ENCODE data around the gene GTSE1. TPM values are rescaled to one million over a fixed set of nuclear protein-coding genes. Genes with fewer than 3 reads are reported as not detected.

Gene GTSE1
- total RNA-seq, 1 experiment from 2014 or later = 46.1 TPM

DNA sequence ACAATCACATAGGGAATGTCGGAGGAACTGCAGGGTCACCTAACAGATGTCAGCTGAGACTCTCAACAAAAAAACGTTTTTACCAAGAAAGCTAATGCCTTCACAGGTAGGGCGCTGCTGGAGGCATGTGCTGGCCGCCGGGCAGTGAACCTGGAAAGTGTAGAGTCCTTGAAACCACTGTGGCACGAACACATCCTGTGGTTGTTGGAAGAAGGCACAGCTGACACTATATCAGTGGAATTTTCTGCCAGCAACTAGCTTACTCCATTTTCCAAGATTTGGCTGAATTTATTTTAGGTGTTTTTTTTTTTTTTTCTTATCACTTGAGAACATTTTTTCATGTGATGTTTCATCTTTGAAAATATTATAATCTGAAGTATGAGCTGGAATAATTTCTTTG lies 53.0 kb downstream of the GTSE1 start (continued):
- TF ChIP-seq CEBPB (IDR thresholded peaks at IDR 0.05; ENCODE audit: low read depth) = no peak
- no peak for TF ChIP-seq POLR2AphosphoS5 (IDR thresholded peaks at IDR 0.05; ENCODE audit: low read depth, low read length)
- no peak for TF ChIP-seq YY1 (IDR thresholded peaks at IDR 0.05; ENCODE audit: extremely low read depth, insufficient replicate concordance, low read depth, low read length)
- no peak for TF ChIP-seq POLR2A (IDR thresholded peaks at IDR 0.05; ENCODE audit: borderline replicate concordance, extremely low read depth, insufficient read depth, insufficient read length)
- TF ChIP-seq ZNF274 (IDR thresholded peaks at IDR 0.05; ENCODE audit: low read depth, low read length) = no peak

DNA sequence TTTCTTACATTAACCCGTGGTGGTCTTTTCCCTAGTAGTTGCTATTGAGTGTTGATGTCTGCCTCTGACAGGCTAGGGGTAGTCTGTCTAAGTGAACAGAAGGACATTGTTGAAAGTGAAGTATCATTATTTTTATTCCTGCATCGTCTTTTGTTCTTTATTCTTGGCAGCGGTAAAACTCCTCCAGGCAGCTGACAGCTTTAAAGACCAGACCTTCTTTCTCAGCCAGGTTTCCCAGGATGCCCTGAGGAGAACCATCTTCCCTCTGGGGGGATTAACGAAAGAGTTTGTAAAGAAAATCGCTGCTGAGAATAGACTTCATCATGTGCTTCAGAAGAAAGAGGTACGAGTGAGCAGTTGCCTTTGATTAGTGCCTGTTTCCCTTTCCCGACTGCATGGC lies 53.5 kb downstream of the GTSE1 start:
- CTCF ChIA-PET = no interaction called here
- POLR2A ChIA-PET = no interaction called here
- Histone ChIP-seq H3K4me2 (ENCODE audit: low read length) (no peak overlapping the region), H2AFZ (ENCODE audit: low read depth, low read length, poor library complexity, severe bottlenecking) (no peak overlapping the region), H3K9me2 (ENCODE audit: insufficient read depth) (no peaks in the 10 kb centered on the region), H3K4me3 (replicated peaks in 1 of 2; ENCODE audit: low read depth in 1 of 2, low read length in 2 of 2) (no peak overlapping the region), H3K27ac (ENCODE audit: low read depth, low read length) (no peak overlapping the region), H3K79me2 (ENCODE audit: insufficient read depth, low read length) (peaks cover 31% of the 10 kb centered on the region; the same call in 1 of the 2 replicates), H3K27me3 (ENCODE audit: insufficient read depth, low read length) (no peaks in the 10 kb centered on the region), H4K20me1 (ENCODE audit: insufficient read depth) (peaks cover 3% of the 10 kb centered on the region; the same call in 1 of the 2 replicates), H3K36me3 (ENCODE audit: control insufficient read depth in 1 of 2, insufficient read depth in 2 of 2, low read length in 2 of 2) (peaks cover 49 to 63% of the 10 kb centered on the region in 2 experiments), H3K4me1 (ENCODE audit: control insufficient read depth in 1 of 2, insufficient read depth in 2 of 2, low read length in 2 of 2) (peaks cover 13 to 14% of the 10 kb centered on the region in 2 experiments), H3K9ac (ENCODE audit: low read length) (no peak overlapping the region), H3K9me3 (ENCODE audit: control insufficient read depth in 1 of 2, insufficient read depth in 1 of 2, low read depth in 1 of 2, low read length in 2 of 2) (no peaks in the 10 kb centered on the region)
- intact Hi-C loops (cut with micrococcal nuclease) = no loop called here
- TF ChIP-seq YY1 (IDR thresholded peaks at IDR 0.05; ENCODE audit: extremely low read depth, insufficient replicate concordance, low read depth, low read length) = no peak
- TF ChIP-seq SRF (IDR thresholded peaks at IDR 0.05; ENCODE audit: low read depth) = no peak
- TF ChIP-seq CEBPB (IDR thresholded peaks at IDR 0.05; ENCODE audit: low read depth) = no peak
- no peak for TF ChIP-seq FOSL1 (IDR thresholded peaks at IDR 0.05; ENCODE audit: low read depth)
- TF ChIP-seq RAD21 (IDR thresholded peaks at IDR 0.05; ENCODE audit: low read depth) = no peak
- ATAC-seq (no peak), DNase-seq (ENCODE audit: low read depth, low spot score) (no peak)
- no TSS peak for BruUV-seq (replicated peaks)
- RAD21 ChIA-PET (ENCODE audit: low non-redundant PET in 1 of 2, low total read pairs in 2 of 2, uncharacterized antibody in 2 of 2, unreplicated experiment in 2 of 2) = no interaction called here

DNA sequence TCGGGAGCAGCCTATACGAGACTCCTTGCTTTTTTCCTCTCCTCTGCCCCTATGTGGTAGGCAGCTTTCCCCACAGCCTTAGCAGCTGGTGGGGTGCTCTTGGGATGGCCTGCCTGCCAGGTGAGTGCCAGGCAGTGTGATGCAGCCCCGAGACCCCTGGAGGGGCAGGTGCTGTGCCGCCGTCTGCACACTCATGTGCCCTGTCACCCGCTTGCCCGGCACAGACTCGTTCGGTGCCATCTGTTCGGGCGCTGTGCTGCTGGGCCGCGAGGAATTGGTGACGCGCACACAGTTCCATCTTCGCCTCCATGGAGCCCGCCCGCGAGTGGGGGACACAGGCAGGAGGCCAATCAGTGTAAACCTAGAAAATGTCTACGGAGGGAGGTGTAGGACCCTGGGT lies 54.0 kb downstream of the GTSE1 start:
- Histone ChIP-seq H3K36me3 (ENCODE audit: control insufficient read depth in 1 of 2, insufficient read depth in 2 of 2, low read length in 2 of 2) (peaks cover 45 to 61% of the 10 kb centered on the region in 2 experiments), H3K79me2 (ENCODE audit: insufficient read depth, low read length) (peaks cover 31% of the 10 kb centered on the region; the same call in 1 of the 2 replicates), H3K9me2 (ENCODE audit: insufficient read depth) (no peaks in the 10 kb centered on the region), H4K20me1 (ENCODE audit: insufficient read depth) (peaks cover 5% of the 10 kb centered on the region; the same call in 1 of the 2 replicates), H2AFZ (ENCODE audit: low read depth, low read length, poor library complexity, severe bottlenecking) (no peak overlapping the region), H3K4me1 (ENCODE audit: control insufficient read depth in 1 of 2, insufficient read depth in 2 of 2, low read length in 2 of 2) (peaks cover 13 to 14% of the 10 kb centered on the region in 2 experiments), H3K4me2 (ENCODE audit: low read length) (no peak overlapping the region), H3K9ac (ENCODE audit: low read length) (no peak overlapping the region), H3K27ac (ENCODE audit: low read depth, low read length) (no peak overlapping the region), H3K9me3 (ENCODE audit: control insufficient read depth in 1 of 2, insufficient read depth in 1 of 2, low read depth in 1 of 2, low read length in 2 of 2) (no peaks in the 10 kb centered on the region), H3K27me3 (ENCODE audit: insufficient read depth, low read length) (no peaks in the 10 kb centered on the region), H3K4me3 (replicated peaks in 1 of 2; ENCODE audit: low read depth in 1 of 2, low read length in 2 of 2) (no peak overlapping the region)
- ChIA-PET CTCF (no interaction called here), RAD21 (ENCODE audit: low non-redundant PET in 1 of 2, low total read pairs in 2 of 2, uncharacterized antibody in 2 of 2, unreplicated experiment in 2 of 2) (no interaction called here), POLR2A (no interaction called here)
- intact Hi-C loops (cut with micrococcal nuclease) = no loop called here
- no peak for ATAC-seq
- DNase-seq (ENCODE audit: low read depth, low spot score) = no peak
- BruUV-seq (replicated peaks) = no TSS peak
- TF ChIP-seq CBX3 (IDR thresholded peaks at IDR 0.05; ENCODE audit: low read depth) (no peak), CEBPB (IDR thresholded peaks at IDR 0.05; ENCODE audit: low read depth) (no peak), SIN3A (IDR thresholded peaks at IDR 0.05; ENCODE audit: low read depth) (no peak), FOSL1 (IDR thresholded peaks at IDR 0.05; ENCODE audit: low read depth) (no peak), ELF1 (IDR thresholded peaks at IDR 0.05; ENCODE audit: borderline replicate concordance, low read depth) (no peak)
- TF ChIP-seq, protein P1, sequence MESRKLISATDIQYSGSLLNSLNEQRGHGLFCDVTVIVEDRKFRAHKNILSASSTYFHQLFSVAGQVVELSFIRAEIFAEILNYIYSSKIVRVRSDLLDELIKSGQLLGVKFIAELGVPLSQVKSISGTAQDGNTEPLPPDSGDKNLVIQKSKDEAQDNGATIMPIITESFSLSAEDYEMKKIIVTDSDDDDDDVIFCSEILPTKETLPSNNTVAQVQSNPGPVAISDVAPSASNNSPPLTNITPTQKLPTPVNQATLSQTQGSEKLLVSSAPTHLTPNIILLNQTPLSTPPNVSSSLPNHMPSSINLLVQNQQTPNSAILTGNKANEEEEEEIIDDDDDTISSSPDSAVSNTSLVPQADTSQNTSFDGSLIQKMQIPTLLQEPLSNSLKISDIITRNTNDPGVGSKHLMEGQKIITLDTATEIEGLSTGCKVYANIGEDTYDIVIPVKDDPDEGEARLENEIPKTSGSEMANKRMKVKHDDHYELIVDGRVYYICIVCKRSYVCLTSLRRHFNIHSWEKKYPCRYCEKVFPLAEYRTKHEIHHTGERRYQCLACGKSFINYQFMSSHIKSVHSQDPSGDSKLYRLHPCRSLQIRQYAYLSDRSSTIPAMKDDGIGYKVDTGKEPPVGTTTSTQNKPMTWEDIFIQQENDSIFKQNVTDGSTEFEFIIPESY (IDR thresholded peaks at IDR 0.05; ENCODE audit: extremely low read depth, insufficient replicate concordance, low read length) = no peak
- TF ChIP-seq, protein P2, sequence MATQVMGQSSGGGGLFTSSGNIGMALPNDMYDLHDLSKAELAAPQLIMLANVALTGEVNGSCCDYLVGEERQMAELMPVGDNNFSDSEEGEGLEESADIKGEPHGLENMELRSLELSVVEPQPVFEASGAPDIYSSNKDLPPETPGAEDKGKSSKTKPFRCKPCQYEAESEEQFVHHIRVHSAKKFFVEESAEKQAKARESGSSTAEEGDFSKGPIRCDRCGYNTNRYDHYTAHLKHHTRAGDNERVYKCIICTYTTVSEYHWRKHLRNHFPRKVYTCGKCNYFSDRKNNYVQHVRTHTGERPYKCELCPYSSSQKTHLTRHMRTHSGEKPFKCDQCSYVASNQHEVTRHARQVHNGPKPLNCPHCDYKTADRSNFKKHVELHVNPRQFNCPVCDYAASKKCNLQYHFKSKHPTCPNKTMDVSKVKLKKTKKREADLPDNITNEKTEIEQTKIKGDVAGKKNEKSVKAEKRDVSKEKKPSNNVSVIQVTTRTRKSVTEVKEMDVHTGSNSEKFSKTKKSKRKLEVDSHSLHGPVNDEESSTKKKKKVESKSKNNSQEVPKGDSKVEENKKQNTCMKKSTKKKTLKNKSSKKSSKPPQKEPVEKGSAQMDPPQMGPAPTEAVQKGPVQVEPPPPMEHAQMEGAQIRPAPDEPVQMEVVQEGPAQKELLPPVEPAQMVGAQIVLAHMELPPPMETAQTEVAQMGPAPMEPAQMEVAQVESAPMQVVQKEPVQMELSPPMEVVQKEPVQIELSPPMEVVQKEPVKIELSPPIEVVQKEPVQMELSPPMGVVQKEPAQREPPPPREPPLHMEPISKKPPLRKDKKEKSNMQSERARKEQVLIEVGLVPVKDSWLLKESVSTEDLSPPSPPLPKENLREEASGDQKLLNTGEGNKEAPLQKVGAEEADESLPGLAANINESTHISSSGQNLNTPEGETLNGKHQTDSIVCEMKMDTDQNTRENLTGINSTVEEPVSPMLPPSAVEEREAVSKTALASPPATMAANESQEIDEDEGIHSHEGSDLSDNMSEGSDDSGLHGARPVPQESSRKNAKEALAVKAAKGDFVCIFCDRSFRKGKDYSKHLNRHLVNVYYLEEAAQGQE (IDR thresholded peaks at IDR 0.05; ENCODE audit: low read depth) = no peak
- TF ChIP-seq, protein P3, sequence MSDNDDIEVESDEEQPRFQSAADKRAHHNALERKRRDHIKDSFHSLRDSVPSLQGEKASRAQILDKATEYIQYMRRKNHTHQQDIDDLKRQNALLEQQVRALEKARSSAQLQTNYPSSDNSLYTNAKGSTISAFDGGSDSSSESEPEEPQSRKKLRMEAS (IDR thresholded peaks at IDR 0.05) = no peak
